ENCODE data around the gene CYTH1.

DNA sequence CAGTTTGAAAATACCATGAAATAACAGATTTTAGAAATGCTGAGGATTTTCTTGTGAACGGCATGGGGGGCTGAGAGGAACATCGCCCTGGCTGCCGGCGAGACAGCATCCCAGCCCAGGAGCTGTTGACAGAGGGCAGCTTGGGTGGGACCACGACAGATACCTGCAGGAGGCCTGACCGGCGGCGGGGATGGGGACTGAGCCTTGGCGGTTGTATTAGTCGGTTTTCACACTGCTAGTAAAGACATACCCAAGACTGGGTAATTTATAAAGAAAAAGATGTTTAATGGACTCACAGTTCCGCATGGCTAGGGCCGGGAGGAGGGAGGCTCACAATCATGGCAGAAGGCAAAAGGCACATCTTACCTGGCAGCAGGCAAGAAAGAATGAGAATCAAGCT, 122.5 kb downstream of the CYTH1 start:
- TF ChIP-seq, protein P1, sequence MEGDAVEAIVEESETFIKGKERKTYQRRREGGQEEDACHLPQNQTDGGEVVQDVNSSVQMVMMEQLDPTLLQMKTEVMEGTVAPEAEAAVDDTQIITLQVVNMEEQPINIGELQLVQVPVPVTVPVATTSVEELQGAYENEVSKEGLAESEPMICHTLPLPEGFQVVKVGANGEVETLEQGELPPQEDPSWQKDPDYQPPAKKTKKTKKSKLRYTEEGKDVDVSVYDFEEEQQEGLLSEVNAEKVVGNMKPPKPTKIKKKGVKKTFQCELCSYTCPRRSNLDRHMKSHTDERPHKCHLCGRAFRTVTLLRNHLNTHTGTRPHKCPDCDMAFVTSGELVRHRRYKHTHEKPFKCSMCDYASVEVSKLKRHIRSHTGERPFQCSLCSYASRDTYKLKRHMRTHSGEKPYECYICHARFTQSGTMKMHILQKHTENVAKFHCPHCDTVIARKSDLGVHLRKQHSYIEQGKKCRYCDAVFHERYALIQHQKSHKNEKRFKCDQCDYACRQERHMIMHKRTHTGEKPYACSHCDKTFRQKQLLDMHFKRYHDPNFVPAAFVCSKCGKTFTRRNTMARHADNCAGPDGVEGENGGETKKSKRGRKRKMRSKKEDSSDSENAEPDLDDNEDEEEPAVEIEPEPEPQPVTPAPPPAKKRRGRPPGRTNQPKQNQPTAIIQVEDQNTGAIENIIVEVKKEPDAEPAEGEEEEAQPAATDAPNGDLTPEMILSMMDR (IDR thresholded peaks at IDR 0.05): no peak
- TF ChIP-seq CBFB (CRISPR knock-in tag; IDR thresholded peaks at IDR 0.05; ENCODE audit: low read depth): no peak
- TF ChIP-seq ZNF138 (CRISPR knock-in tag; conservative IDR thresholded peaks at IDR 0.05): no peak
- TF ChIP-seq, protein P2, sequence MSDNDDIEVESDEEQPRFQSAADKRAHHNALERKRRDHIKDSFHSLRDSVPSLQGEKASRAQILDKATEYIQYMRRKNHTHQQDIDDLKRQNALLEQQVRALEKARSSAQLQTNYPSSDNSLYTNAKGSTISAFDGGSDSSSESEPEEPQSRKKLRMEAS (CRISPR knock-in tag; IDR thresholded peaks at IDR 0.05): no peak
- TF ChIP-seq, protein P3, sequence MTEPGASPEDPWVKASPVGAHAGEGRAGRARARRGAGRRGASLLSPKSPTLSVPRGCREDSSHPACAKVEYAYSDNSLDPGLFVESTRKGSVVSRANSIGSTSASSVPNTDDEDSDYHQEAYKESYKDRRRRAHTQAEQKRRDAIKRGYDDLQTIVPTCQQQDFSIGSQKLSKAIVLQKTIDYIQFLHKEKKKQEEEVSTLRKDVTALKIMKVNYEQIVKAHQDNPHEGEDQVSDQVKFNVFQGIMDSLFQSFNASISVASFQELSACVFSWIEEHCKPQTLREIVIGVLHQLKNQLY (CRISPR knock-in tag; IDR thresholded peaks at IDR 0.05): no peak
- TF ChIP-seq ZBTB21 (CRISPR knock-in tag; IDR thresholded peaks at IDR 0.05; ENCODE audit: borderline replicate concordance): no peak
- TF ChIP-seq FOXP1 (CRISPR knock-in tag; IDR thresholded peaks at IDR 0.05; ENCODE audit: borderline replicate concordance): no peak

Data from WTC11 (cell line).